Posterior cingulate gyrus (tissue), 11 donors: ENCODE measurements around the gene FOXL2NB.

Experiments
- DNase-seq, 10 donors: peaks; one replicate each; pipeline versions ENCODE4 v3.0.0 to v3.0.0-alpha.2; 2020 to 2021; ENCODE audit warnings: mixed read lengths in 3 of 10
- intact Hi-C: fragments of 100-400 bp; cut with DNase I; formaldehyde crosslinking; loops from one replicate; pipeline ENCODE4 v1.15.1; 2023

FOXL2NB gene

DNA sequence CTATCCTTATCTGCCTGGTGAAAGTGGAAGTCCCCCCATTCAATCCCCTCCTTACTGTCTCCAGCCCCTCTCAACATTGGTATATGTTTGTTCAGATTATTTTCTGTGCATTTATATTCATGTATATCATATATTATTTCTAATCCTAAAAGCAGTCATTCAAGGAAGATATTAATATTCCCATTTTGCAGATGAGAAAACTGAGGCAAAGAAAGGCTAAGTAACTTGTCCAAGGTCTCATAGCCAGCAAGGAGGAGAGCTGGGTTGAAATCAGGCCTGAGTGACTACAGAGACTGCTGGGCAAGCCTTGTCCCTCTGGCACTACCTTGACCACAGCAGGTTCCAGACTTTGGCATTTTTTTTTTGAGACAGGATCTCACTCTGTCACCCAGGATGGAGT is 29.0 kb downstream of the FOXL2NB start:
- intact Hi-C loops, result no loop called here

DNA sequence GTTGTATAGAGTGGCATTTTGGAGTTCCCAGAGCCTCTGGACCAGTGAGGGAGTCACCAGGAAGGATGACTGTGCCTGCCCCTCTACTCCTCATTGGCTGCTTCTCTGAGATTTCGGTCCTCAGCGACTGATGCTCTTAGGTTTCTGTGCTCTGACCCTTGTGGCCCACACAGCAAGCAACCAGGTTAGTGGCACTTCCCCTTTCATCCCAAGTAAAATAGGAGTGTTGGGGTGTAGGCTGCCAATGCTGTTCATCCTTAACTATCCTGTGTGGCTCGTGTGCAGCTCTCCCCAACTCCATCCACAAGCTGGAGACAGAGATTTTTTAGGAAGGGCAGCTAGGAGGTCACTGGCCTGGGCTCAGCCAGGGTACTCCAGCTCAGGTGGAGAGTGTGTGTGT is 37.8 kb downstream of the FOXL2NB start:
- intact Hi-C loops, result no loop called here

More for the DNA sequence above, 29.0 kb downstream of the FOXL2NB start:
- no peak for DNase-seq

DNA sequence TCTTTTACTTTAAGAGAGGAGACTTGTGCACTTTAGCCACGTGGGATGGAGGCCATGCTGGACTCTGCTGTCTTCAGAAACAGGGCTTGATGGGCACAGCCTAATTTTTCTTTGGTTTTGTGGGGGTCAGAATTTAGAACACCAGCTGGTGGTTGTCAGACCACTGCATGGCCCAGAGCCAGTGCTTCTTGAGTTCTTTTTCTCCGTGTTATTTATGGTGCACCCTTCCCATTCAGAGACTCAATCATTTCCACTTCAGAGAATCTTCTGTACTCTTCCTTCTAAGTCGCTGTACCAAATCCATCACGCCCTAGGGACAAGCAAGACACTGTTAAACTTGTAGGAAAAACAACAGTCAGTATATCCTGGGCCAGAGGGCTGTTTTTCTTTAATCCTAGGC is 38.9 kb downstream of the FOXL2NB start:
- DNase-seq, result no peak
- intact Hi-C loops, result no loop called here

More for the DNA sequence above, 37.8 kb downstream of the FOXL2NB start:
- no peak for DNase-seq

DNA sequence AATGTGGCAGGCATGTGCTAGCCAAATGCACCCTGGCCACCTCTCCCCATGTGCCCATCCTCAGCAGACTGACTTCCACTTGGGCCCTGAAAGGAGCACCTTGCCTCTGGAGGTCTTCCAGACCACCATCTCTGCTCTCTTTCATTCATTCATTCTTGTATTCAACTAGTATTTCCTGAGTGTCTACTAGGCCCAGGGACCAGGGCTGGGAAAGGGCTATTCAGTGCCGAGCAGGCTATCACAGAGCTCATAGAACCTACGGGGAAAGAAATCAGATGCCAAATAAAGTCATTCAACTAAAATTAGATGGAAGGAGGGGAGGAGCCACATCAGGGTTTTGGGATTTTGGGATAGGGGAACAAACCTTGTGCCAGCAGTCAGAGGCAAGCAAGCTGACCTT is 40.2 kb downstream of the FOXL2NB start:
- DNase-seq, result no peak
- intact Hi-C loops, result no loop called here

DNA sequence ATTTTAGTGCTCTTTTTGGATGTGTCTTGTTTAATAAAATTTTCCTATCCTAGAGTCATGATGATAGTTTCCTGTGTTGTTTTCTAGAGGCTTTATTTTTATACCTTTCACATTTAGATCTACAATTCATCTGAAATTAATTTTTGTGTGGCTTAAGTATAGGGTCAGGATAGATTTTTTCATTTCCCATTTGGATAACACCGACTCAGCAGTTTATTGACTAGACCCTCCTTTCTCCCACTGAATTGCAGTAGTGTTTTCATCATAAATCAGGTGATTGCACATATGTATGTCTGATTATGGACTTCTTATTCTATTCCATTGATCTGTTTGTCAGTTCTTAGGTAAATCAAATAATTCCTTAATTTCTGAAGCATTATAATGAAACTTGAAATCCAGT is 48.7 kb downstream of the FOXL2NB start:
- intact Hi-C loops, result no loop called here
- no peak for DNase-seq
